GM19240 (cell line): ENCODE measurements around the gene MITF.
"Not testable (repeated sequence)": the region's sequence is repeated elsewhere in the genome, so short reads cannot be mapped to it uniquely, and the experiment has no call there.

Experiments used
- DNase-seq: peaks from one replicate; pipeline ENCODE4 v3.0.0; 2011; ENCODE audit warnings: low spot score; ENCODE audit not compliant: insufficient read length

MITF gene

DNA sequence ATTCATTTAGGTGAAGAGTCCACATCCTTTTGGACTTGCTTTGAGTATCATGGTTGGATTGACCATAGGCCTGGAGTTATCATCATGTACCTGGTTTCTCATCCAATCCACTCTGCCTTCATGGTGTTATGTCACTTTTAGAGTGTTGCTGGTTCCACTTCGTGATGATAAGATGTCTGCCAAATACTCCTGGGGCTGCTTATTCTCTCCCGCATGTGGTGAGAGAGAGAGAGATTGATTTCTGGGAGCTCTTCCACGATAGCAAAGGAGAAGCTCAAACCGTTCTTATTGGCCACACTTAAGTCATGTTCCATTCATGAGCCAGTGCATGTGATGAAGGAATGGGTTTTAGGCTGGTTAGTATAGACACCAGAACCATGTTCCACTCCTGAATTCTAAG, 47.6 kb downstream of the MITF start:
- no peak for DNase-seq

DNA sequence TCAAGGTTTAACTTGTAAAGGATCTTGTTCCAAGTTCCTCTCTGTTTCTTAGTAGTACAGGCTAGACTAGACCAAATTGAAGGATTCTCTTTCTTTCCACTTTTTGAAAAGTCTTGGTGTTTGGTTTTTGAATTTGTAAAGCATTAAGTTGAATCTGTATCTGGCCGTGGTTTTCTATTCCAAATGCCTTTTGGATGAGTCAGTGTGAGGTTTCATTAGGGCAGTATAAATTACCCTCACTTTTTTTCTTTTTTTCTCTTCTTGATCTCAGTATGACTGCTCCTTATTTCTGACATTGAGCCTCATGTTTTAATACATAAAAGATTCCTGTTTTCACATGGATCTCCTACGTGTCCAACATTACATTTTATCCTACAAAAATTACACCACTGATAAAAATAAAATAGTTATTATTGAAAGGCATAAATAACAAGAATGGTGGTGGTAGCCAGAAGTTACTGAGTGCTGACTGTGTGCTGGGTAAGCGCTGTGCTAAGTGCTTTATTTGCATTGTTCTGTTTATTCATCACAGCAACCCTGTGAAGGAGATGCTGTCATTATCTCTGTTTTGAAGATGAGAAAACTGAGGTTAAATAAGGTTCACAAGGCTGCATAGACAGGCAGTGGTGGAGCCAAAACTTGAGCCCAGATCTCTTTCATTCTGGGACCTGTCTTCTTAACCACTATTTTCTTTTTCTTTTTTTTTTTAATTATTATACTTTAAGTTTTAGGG, 48.3 kb downstream of the MITF start:
- DNase-seq, result no peak

DNA sequence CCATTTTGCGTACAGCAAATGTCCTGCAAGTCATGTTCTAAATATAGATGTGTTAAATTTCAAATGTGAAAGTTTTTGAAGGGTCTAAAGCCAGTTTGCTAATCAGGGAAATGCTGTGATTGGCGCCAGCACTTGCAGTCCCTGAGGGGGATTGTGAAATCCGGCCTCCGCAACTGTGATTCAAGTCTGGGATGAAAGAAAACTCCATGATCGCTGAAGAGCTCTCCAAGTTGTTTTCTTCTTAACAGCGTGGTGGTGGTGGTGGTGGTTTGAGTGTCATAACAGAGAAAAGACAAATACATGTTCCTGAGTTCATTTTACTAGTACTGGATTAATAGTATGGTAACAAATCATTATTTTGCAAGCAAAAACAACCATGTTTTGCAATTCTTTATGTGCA, 51.8 kb downstream of the MITF start:
- DNase-seq, result no peak

DNA sequence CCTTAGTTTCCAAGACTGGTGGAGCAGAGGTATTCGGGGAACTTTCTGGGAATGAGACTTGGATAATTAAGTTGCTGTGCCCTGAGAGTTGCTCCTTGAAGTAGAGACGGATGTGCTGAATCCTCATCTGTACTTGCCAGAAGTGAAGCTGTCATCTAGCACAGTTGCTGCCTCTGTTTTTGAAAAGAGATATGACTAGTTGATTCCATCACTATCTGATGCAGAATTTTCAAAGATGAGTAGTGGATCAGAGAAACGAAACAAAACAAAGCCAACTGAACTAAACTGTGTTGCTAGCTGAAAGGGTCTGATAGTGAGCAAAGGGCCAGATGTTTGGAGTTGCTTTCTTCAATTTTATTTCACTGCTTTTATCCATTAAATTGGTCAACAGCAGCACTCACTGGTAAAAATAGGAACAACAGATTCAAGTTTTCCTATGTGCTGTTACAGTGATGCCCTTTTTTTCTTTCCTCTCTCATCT, 52.7 kb downstream of the MITF start:
- no peak for DNase-seq

DNA sequence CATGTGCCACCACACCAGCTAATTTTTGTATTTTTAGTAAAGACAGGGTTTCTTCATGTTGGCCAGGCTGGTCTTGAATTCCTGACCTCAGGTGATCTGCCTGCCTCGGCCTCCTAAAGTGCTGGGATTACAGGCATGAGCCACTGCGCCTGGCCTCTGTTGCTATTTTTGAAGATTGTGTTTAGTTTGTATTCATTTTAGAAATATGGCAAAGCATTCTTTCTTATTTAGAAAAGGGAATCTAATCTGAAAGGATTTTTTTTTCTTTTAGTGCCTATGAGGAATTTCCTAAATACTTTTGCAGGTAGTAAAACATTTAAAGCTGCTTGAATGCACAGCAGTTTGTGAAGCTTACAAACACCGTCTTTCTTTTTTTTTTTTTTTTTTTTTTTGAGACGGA, 56.9 kb downstream of the MITF start:
- not testable (repeated sequence) for DNase-seq

DNA sequence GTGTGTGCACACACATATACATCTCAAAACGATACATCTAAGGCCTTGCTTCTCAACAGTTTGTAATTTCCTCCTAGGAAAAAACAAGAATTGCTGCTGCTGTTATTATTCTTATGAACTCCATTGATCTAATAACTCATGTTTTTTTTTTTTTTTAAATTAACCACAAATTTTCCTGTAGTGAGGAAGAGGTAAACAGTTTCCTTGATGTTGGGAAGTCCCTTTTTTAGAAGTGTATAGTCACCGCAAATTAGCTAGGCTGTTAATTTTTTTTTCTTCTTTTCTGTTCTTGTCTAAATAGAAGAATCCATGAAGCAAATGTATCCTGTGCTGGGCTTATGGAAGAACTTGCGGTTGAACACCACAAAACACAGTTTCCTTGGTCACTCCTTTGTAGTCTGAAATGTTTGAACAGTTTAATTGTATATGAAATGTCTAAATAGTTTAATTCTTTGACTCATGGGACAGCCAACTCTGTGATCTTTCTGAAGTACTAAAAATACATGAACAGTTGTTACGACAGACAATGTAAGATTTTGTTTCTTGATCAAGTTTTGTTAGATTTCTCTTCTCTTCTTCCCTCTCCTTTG, 64.5 kb downstream of the MITF start:
- DNase-seq, result no peak

DNA sequence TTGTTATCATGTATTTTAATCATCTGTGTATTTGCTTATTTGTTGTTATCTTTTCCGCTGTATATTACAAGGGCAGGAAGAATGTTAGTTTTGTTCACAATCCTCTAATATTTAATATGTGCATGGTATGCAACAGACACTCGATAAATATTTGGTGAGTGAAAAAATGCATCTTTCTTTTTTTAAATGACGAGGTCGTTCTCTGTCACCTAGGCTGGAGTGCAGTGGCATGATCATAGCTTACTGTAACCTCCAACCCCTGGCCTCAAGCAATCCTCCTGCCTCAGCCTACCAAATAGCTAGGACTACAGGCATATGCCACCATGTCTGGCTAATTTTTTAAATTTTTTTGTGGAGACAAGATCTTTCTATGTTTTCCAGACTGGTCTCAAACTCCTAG, 66.2 kb downstream of the MITF start:
- no peak for DNase-seq

DNA sequence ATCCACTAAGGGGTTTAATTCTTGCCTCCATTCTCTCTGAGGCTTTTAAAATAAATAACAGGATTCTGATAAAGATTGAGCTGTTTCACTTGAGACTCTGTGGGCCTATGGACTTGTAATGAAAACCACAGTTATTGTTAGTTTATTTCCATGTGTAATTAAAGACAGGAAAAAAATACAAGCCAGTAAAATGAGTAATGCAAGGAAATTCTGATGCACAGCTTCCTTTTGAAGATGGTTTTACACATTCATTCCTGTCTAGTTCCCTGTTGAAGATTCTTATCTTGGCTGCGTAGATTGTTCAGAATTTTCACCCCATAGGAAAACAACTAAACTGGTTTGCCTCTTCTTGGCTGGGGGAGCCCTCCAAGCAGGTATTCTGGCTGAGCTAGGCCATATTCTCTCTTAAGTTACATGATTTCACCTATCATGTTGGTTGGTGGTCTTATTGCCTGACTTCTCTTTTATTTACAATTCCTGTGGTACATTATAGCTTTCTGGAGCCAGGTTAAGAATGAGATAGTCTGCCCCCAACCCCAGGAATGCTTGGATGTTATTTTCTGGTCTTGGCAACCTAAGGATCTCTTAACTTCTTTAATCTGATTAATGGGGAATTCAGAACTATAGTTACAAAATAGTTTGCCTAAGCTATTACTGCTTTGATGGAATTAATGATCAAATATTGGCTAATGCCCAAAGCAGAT, 67.6 kb downstream of the MITF start:
- DNase-seq, result no peak

DNA sequence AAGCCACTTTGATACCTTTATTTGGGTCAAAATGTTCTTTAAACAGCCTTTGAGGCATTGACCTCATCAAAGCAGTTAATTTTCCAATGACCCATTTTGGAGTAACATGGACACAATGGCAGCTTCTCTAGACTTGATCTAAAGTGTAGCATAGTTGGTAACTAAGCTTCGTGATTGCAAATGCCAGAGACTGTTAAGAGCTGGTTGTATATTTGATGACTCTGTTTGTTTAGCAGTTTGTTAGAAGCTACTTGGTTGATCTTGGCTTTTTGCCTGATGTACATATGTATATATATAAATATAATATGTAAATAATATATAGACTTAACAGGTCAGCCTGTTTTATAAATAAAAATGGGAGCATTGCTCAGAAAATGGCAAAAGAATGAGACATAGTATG, 68.4 kb downstream of the MITF start:
- no peak for DNase-seq

DNA sequence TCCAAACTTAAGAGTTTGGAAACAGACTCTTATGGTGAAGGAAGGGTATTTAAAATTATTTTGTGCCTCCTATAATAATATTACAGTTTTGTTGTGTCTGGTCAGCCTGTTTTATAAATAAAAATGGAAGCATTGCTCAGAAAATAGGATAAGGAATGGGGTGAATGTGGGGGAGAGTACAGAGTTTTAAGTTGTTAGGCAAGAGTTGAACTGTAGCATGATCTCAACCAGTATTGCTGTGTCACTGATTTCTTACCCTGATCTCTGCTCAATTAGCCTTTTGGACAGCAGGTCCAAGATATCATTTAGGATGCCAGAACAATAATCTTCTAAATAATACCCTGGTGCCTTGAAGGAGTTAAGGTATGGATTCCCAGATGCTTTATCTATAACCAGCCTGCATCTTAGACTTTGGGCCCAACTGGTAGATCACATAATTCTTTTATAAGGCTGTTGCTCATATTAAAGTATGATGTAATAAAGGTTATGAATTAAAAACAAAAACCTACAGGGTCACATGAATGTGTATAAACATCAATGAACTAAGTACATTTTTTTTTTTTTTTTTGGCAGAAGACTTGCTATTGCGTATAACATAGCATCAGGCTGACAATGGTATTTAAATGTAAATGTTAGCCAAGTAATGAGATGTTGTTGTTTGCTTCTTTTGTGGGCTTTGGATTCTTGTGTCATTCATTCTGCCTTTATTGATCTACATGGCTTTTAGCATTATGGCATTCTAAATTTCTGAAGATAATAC, 70.0 kb downstream of the MITF start:
- no peak for DNase-seq

DNA sequence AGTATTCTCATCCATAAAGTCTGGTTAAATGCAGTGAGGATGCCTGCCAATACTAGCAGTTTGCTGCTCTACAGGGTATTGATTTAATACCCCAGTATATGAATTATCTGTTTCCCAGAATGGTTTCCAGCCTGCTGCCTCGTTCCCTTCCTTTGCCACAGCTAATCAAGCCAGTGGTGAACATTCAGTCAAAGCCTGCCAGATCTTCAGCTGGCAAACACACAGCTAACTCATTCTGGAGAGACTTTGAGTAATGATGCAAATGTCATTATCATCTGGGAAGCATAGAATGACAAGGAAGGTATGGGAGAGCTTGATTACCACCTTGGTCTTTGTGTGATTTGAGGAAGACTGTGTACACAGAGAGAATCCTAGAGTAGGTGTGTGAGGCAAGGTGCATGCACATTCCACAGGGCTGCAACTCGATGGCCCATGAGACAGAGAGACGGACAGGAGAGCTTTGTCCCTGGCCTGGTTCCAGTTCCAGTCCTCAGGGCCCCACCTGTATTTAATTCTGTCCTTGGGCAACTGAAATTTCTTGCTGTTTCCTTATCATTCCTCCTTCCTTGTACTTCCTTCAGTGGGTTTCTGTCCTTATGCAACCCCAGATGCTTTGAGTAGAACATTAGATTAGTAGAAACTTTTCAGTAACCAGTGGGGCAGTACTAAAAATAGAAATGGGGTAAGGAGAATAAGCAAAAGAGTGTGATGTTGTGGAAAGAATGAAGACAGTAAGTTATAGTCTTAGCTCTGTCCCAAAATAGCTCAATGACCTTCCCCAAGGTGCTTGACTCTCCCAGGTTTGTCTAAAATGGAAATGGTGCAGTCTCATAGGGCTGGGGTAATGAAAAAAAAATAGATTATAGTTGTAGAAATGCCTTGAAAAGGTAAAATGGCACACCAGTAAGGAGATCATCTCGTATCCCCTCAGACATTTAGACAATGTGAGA, 72.5 kb downstream of the MITF start:
- no peak for DNase-seq

DNA sequence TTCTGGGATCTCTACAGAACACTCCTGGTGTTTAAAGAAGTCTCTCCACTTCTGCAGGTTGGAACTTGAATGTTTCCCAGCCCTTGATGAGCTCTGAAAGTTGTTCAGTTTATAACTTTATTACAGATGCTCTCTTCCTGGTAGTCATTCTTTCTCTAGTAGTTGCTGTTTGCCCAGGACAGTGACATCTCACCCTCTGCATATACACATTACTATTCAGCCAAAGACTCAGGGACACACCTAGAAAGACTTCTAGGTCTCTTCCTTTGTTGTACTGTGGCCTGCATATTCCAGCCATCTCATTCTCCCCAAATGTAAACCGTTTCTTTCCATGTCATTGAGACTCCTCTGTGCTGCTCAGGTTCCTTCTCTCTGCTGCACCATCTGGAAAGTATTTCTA, 76.7 kb downstream of the MITF start:
- DNase-seq, result no peak

DNA sequence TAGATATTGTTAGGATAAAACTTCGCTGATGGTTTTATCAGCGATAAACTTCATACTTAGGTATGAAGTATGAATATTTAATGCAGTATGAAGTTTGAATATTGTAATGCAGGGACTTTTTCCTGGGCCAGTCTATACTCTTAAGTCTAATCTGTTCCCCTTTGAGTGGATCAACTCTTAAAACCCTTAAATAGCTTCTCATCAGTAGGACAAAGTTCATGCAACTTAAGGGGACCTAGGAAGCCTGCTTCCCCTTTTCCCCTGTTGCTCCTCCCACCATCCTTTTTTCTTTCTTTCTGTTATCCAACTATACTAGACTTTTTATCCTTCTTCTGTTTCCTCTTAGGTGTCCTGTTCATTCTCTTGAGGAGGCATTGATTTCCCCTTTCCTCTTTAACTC, 78.7 kb downstream of the MITF start:
- no peak for DNase-seq

DNA sequence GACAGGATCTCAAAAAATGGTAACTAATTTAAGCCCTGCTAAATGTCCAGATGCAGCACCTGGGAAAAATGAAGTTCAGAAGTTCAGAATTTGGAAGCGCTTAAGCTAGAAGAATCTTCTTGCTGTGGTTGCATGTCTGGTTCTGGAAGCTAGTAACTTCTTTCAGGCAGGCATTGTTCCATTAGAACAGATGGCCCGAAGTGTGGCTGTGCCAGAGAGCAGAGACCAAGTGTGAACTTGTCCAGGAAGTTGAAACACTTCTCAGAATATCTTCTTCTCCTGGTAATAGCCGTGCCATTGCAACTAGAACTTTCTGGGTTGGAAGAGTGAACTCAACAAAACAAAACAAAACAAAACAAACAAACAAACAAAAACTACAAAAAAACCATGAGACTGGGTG, 80.0 kb downstream of the MITF start:
- no peak for DNase-seq

DNA sequence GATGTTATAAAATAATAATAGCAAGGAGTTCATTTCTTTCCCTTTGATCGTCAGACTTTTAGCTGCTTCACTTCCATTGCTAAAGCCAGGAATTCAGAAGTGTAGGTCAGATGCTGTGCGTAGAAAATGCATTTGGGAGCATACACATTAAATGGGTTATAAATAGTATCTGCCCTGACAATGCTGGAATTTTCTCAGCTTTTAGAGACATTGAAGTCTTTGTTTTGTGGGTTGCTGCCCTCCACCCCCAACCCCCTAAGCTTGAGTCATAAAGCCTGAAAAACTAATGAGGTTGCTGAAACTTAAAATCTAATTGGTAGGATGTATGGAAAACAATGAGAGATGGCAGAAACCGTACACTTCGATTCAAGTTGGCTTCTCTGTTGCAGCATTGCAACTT, 81.9 kb downstream of the MITF start:
- DNase-seq, result no peak

DNA sequence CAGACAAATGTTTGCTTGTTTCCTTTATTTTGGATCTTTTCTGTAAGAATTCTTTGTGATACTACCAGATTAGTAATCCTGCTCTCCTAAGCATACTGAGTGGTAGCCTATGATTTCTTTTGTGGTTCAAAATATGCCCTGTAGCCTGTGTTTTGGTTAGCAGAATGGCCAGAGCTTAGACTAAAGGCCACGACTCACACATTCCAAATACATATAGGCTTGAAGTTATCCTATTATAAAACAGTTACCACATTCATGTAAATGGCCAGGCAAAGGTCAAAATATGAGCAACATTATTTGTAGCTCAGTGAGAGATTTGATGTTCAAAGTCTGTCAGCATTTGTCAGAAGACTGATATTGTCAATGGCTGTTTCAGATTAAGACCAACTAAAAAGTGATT, 84.5 kb downstream of the MITF start:
- no peak for DNase-seq

DNA sequence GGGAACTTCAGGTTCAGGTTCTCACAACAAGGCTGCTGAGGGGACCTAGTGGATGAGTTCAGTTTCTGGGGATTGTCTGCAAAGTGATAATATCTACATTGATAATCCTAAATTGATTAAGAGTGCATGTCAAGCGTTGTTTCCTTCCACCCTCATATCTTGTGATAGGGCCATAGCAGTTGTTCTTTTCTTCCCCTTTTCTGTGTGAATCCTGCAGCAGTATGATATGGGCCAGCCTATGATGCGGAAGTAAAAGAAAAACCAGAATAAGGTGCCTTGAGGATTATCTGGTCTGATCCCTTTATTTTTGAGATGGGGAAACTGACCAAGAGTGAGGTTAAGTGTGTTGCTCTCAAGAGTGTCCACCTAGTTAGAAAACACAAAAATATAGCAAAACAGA, 86.2 kb downstream of the MITF start:
- DNase-seq, result no peak

DNA sequence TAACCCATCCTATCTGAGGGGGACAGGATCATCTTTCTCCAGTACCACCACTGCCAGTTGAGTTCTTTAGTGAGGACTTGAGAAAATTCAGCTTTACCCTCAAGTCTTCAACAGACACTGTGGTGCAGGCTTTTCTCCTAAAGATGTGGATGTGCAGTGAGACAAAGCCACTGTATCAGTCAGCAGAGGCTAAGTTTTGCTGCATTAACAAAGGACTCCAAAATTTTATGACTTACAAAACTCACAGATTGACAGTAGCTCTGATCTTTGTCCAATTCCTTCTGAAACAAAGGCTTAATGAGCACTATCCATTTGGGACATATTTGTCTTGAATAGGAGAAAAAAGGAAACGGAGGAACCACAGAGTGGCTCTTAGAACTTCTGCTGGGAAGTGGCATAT, 87.9 kb downstream of the MITF start:
- DNase-seq, result no peak

DNA sequence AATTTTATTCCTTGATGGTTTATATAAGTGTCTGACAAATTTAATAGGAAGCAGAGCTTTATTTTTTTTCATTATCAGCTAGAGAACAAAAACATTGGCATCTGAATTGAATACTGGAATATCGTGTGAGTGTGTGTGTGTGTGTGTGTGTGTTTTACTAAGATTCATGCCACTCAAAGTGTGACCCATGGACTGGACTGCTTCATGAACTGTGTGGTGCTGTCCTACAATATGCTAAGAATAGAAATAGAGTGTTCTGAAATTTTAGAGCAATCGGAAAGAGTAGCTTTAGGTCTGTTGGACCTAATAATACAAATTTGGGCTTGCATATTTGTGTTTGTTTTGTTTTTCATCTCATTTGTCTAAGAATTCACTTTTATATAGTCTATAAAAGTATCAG, 89.6 kb downstream of the MITF start:
- DNase-seq, result no peak

DNA sequence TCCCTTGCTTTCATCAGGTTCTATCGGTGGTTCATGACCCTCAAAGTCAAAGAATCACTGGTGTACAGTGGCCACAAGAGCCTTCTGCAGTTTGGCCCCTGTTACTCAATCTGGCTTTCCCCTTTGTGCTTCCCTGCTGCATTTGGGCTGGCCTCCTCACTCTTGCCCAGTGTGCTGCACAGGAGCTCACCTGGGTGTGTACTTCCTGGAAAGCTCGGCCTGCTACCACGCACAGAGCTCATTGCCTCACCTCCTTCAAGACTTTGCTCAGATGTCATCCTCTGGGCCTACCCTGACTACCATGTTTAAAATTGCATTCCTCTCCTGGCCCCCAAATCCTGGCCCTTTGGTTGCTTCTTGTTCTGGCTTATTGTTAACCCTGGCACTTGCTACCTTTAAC, 90.9 kb downstream of the MITF start:
- no peak for DNase-seq

DNA sequence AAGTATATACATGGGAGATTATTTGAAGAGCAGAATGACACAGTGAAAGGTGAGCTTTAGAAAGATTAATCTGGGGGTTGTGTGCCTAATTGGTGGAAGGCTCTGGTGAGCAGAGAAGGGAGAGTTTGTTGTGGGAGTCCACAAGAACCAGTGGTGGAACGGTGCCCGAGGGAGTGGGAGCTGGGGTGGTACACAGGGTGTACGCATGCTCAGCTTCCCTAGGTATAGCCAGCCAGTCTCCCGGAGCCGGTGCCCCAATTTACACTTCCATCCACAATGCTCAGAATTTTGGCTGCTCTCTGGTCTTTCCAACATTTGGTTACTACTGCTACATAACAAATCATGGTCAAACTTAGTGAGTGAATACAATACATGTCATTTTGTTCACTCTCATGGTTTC, 92.5 kb downstream of the MITF start:
- no peak for DNase-seq
